KG1 (cell line): ENCODE data around the gene CAPZA2.
"Not testable (repeated sequence)": the region's sequence is repeated elsewhere in the genome, so short reads cannot be mapped to it uniquely, and the experiment has no call there.

Experiments
- DNase-seq: peaks from one replicate; lab custom pipeline; 2025; lab: John Stamatoyannopoulos, UW

The CAPZA2 gene

DNA sequence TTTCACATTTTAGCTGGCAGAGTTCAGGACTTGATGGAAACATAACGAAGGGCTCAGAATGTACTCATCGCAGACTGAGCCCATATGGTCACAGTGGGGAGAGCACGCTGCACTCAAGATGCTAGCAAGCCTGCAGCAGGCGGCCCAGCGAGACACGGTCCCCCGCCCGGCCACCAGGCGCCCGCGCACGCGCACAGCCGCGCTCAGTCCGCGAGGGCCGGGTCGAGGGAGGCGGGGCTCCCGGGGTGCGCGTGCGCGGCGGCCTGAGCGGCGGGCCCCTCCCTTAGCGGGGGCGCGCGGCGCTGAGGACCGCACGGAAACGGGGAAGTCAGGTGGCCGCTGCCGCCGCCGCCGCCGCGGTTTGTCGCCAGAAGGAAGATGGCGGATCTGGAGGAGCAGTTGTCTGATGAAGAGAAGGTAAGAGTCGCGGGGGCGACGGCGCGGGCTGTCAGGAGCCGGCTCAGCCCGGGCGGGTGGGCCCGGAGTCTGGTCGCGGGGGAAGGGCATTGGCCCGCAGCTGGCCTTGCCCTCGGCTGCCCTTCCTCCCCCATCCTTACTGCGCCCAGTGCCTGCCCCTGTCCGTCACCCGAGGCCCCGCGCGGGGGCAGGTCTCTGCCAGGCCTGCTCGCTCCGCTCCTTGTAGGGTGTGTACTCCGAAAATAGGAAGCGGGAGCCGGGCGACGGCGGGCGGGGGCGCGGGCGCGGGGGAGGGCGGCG, at the start of gene CAPZA2:
Gene CAPZA2, plus strand, starts transcription at position 354 of the 717 bp plus-strand sequence. Its CDS starts 25 bp downstream, at position 379.
- DNase-seq: peak; percentile 86

DNA sequence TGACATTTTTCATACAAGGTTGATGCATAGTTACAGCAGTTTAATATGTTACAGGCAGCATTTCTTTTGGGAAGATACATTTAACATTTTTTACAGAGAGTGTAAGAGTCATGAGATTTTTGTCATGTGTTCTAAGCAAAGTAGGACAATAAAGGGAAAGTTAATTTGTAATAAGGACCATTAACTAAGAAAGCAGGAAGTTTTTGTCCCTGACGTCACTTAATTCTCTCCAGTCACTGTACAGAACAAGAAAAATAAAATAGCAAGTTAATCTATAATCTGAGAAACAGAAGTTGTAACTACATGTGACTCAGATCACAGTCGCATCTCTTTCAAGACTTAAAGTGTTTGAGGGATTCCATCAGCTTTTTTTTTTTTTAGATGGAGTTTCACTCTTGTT, 49.5 kb upstream of the CAPZA2 start:
- DNase-seq: no peak

DNA sequence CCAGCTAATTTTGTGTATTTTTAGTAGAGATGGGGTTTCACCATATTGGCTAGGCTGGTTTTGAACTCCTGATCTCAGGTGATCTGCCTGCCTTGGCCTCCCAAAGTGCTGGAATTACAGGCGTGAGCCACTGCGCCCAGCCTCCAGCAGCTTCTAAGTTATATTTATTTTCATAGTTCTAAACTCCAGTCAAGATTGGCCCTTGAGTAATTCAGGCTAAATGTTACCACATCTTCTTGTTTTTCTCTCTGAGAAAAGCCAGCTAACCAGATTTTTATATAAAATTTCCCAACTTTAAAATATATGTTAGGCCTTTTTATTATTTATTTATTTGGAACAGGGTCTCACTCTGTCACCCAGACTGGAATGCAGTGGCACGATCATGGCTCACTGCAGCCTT, 49.0 kb upstream of the CAPZA2 start:
- DNase-seq: not testable (repeated sequence)

DNA sequence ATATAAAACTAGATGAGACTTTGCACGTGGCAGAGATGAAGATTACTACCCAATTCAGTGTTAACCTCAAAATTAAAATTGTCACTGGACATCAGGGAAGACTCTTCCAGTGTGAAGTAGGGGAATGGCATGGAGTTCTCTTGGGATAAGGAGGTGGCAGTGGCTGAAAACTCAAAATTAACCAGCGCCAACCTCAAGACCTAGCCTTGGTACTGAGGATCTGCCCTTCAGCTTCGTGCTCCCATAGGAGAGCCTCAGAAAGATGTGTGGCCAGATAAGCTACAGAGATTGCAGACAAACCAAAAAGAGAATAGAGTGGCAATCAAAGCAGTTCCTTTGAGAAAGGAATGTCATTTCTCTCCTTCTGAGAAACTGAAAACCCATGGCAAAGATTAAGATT, 47.3 kb upstream of the CAPZA2 start:
- DNase-seq: no peak

DNA sequence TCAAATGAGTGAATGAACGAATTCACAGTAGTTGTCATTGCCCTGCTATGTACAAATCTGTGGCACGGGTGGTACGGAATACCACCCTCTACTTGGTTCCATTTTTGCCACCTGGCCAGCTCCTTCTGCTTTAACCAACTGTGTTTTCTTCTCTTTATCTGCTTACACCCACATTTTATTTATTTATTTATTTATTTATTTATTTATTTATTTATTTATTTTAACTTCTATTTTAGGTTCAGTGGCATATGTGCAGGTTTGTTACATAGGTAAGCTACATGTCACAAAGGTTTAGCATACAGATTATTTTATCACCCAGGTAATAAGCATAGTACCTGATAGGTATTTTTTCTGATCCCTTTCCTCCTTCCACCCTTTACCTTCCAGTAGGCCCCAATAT, 42.2 kb upstream of the CAPZA2 start:
- no peak for DNase-seq

DNA sequence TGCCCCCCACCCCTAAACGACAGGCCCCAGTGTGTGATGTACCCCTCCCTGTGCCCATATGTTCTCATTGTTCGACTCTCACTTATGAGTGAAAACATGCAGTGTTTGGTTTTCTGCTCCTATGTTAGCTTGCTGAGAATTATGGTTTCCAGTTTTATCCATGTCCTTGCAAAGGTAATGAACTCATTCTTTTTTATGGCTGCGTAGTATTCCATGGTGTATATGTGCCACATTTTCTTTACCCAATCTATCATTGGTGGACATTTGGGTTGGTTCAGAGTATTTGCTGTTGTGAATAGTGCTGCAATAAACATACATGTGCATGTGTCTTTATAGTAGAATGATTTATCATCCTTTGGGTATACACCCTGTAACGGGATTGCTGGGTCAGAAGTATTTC, 40.7 kb upstream of the CAPZA2 start:
- not testable (repeated sequence) for DNase-seq

DNA sequence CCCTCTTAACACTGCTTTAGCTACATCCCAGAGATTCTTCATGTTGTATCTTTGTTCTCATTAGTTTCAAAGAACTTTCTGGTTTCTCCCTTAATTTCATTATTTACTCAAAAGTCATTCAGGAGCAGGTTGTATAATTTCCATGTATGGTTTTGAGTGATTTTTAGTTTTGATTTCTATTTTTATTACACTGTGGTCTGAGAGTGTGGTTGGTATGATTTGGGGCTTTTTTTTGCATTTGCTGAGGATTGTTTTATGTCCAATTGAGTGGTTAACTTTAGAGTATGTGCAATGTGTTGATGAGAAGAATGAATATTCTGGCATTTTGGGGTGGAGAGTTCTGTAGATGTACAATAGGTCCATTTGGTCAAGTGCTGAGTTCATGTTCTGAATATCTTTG, 37.9 kb upstream of the CAPZA2 start:
- no peak for DNase-seq

DNA sequence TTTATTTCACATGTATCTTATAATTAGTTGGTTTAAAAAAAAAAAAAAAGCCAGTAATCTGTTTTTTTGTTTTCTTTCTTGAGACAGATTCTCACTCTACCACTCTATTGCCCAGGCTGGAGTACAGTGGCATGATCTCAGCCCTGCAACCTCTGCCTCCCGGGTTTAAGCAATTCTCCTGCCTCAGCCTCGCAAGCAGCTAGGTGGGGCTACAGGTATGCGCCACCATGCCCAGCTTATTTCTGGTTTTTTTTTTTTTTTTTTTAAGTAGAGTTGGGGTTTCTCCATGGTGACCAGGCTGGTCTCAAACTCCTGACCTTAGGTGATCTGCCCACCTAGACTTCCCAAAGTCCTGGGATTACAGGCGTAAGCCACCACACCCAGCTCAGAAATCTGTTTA, 34.1 kb upstream of the CAPZA2 start:
- no peak for DNase-seq

DNA sequence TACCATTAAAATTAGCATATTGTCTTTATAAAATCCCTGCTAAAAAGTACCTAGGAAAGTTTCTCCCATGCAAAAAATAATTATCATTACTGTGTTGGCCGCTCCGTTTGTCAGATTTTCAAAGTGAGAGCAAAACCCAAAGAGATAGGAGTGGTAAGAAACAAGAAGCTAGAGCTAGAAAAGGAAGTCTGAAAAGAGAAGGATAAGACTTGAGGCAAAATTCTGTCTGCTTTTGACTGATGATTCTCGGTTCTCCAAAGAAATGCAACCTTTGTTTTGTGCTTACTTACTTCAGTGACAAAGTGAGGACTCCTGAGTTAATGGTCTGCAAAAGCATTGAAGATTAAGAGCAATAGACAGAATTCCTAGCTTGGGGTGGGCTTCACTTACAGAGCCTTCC, 33.3 kb upstream of the CAPZA2 start:
- DNase-seq: no peak

DNA sequence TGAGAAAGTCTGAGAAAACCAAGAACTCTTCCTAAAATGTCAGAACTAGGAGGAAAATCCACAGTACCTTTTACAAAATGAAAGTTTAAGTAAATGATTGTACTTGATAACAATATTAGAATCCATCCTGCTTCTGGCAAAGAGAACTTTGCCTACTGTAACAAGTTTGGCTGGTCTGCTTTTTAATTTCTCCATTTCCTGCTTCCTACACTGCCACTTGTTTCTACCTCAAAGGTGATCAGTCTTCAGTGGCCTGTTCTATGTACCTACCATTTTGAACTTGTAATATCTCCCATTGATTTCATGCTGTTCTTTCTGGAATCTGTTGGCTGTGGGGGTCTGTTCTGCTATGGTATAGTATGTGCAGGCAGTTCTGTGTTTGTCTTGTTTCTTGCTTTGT, 32.9 kb upstream of the CAPZA2 start:
- DNase-seq: no peak

DNA sequence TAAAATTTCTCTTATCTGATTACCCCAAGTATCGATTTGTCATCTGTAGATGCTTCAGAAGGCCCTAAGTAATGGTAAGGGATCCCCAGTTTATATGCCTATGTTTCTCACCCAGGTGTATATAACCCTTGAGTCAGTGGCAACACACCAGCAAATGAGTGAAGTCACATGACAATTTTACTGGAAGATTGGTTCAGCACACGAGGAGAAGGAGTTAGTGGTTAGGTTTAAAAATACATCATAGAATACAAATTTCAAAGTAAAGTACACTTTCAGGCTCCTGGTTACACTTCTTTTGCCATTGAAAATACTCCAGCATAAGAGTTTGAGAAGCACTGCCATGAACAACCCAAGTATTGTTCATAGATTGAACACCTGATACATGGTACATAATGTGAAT, 29.7 kb upstream of the CAPZA2 start:
- no peak for DNase-seq

DNA sequence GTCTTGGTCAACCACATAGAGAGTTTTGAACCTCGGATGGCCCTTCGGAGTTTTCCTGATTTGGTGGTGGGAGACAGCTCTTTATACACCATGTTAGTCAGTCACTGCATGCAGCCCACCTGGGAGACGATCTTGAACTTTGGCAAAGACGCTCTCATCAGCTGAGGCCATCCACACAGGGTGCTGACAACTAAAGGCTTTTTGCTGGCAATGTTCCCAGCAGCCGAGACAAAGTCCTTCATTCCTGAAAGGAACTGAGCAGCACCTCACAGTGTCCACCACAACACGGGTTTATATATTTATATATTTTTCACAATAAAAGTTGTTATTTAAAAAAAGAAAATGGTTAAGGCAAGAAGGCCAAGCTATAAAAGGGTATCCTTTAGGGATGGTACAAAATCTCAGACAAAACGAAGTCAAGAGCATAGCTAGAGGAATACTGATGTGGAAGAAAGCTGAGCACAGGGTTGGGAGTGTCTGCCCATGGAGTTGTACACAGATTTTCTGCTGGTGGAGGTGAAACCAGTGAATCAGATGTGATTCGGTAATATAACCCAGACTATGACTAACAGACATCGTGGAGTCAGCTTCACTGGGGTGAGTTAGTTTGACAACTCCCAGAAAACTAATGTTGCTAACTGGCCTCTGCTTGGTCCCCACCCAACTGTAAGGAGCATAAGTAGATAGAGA, 27.4 kb upstream of the CAPZA2 start:
- DNase-seq: no peak

DNA sequence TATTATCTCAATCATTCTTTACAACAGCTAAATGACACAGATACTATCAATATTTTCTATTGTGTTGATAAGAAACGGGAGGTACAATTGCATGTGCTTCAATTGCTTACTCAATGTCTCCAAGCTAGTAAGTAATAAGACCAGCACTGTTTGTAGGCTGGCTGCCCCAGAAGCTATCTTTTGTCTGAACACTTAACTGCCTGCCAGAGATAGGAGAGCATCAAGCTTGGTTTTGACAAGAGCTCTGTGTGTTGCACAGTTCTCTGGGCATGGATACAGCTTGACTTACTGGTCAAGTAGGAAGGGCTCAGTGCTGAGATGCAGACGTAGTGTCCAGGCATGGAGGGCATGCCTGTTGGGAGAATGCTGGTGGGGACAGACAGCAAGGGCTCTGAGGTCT, 26.3 kb upstream of the CAPZA2 start:
- DNase-seq: no peak

DNA sequence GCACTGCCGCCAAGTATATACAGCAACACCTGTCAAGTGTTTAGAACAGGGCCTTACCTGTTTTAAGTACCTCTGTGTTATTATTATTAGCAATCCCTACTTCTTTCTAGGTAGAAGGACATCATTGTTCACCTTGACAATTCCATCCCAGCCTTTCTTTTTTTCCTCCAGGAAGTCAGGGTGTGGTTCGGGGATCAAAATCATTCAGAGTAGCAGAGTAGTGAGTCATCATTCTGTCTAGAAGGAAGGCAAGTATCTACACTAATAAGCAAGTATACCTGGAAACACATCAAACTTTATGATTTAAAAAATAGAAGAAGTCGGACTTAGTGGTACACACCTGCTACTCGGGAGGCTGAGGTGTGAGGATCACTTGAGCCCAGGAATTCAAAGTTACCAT, 25.5 kb upstream of the CAPZA2 start:
- DNase-seq: no peak

DNA sequence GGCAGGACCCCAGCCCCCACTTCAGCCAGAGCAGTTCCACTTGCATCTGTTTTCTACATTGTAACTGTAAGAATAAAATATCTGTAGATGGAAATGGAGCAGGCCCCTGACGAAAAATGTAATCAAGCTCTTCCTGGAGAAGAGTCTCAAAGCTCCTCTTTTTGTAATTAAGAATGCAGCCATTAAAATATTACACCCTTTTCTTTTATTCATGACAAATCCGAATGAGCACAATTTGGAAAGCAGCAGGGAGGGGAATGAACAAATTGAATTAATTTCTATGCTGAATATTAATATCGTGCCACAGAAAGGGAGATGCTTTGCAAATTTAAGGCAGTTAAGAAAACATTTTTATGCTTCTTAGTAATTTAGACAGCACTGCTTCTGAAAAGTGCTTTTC, 24.8 kb upstream of the CAPZA2 start:
- DNase-seq: no peak

DNA sequence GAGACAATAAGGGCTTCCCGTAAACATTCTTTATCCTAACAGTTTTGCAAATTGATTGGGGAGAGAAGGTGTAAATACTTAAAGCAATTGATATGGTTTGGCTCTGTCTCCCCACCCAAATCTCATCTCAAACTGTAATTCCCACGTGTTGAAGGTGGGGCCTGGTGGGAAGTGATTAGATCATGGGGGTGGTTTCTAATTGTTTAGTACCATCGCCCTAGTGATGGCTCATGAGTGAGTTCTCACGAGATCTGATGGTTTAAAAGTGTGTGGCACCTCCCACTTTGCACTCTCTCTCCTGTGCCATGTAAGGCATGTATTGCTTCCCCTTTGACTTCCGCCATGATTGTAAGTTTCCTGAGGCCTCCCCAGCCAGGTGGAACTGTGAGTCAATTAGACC, 22.1 kb upstream of the CAPZA2 start:
- no peak for DNase-seq

DNA sequence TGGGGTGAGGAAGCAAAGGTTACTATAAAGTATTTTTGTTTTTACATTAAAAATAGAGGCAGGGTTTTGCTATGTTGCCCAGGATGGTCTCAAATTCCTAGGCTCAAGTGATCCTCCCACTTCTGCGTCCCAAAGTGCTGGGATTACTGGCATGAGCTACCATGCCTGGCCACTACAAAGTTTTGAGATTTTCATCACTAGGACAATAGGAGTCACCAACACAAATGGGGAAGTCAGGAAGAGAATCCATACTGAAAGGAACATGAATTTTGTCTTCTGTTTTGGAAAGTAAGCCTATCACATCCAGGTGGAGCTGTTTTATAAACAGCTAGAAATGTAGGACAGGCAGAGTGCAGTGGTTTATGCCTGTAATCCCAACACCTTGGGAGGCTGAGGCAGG, 20.0 kb upstream of the CAPZA2 start:
- no peak for DNase-seq

DNA sequence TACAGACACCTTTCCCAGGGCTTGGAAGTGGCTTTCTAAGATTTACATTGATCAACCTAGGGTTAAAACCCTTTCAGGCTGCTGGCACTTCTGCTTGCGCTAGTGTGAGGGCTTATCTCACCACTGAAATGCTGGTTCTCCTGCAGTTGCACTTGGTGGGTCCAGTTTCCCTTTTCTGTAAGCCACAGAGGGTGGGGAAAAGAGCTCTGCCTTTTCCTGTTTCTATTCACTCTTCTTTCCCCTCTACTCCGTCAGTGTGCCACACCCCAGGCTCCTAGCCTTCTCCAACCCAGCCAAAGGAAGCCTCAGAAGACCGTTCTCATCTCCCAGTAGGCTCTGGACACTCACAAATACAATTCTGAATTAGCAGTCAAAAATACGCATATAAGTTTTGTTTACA, 19.0 kb upstream of the CAPZA2 start:
- DNase-seq: no peak

DNA sequence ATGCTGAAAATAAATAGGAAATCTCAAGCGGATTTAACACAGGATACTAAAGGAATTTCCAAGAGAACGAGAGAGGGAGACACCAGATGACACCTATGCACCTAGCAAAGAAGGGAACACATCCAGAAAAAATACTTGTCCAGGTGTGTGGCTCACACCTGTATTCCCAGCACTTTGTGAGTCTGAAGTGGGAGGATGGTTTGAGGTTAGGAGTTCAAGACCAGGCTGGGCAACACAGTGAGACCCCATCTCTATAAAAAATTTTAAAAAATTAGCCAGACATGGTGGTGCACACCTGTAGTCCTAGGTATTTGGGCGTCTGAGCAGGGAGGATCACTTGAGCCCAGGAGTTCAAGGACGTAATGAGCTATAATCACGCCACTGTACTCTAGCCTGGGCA, 11.2 kb upstream of the CAPZA2 start:
- DNase-seq: no peak

DNA sequence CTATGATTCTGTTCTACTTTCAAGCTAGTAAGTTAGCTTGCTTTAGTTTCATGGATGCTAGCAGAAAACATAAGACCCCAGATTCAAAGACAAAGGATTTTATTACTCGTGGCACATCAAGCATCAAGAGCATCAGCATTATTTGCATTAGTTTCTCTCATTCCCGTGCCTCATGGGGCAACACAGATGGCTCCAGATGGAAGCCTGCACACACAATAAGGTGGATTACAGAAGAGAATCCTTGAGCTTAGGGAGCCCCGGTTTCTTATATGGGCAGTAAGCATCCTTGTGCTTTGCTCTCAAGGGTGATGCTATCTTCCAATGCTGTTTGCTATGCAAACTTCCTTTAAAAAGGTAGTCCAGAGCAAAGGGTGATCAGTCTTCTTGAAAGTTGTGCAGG, 10.7 kb upstream of the CAPZA2 start:
- no peak for DNase-seq

DNA sequence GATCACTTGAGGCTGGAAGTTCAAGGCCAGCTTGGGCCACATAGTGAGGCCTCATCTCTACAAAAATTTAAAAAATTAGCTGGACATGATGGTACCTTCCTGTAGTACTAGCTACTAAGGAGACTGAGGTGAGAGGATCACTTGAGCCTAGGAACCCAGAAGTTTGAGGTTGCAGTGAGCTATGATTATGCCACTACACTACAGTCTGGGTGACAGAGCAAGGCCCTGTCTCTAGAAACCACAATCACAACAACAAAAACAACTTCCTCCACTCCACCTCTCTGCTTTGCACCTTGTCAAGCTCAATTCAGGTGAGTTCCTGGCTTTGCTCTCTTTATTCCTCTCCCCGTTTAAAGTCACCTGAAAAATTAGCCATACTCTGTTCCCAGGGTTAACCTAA, 8.3 kb upstream of the CAPZA2 start:
- no peak for DNase-seq

DNA sequence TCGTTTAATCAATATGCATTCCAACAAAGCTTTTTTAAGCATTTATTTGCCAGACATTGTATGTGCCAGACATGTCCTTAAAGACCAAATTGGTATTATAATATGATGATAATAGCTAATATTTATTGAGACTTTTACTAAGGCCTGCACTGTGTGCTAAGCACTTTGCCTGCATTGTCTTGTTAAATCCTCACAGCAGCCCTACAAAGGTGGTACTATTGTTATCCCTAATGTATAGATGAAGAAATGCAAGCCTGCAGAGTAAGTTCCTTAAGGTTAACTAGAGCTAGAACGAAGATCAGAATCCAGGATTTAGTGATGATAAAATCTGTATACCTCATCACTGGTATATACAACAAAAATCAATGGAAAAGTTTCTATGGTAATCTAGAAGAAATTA, 5.3 kb upstream of the CAPZA2 start:
- DNase-seq: no peak

DNA sequence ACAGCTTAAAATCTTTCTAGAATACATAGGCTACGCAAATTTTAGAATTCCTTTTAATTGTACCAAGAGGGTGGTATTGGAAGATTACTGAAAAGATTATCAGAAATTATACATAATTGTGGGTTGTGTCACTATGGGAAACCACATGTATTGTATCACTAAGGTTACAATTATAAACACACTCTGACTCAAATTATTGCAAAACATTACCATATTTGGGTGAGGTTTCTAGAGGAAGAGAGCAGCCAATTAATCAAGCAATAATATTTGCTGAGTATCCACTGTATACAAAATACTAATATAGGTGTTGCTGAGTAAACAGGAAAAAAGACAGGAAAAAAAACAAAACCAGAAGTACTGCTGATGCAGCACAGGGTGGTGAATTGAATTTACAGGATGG, 3.1 kb upstream of the CAPZA2 start:
- no peak for DNase-seq

DNA sequence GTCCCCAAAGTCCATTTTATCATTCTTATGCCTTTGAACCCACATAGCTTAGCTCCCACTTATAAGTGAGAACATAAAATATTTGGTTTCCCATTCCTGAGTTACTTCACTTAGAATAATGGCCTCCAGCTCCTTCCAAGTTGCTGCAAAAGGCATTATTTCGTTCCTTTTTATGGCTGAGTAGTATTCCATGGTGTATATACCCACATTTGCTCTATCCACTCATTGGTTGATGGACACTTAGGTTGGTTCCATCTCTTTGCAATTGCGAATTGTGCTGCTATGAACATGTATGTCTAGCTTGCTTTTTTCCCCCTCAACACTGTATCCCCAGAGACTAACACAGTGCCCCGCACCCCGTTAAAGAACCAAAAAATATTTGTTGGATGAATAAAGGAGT, 670 bp upstream of the CAPZA2 start:
- DNase-seq: no peak
